Measurements from ENCODE around the gene FBXL13. TPM values are rescaled to one million over a fixed set of nuclear protein-coding genes. Genes with fewer than 3 reads are reported as not detected.
"Not testable (repeated sequence)": the region's sequence is repeated elsewhere in the genome, so short reads cannot be mapped to it uniquely, and the experiment has no call there.

FBXL13 gene
- total RNA-seq, 1 donor from 2014 or later, result 0.45 TPM

GRCh38 chr7:102978284-102978683 lies 96.3 kb downstream of the FBXL13 start:
- no peak for TF ChIP-seq CTCF (IDR thresholded peaks at IDR 0.05)
- peaks cover 14% of the 10 kb centered on the region for H3K9me3 Mint-ChIP-seq (ENCODE audit: low read depth)
- H3K4me1 Mint-ChIP-seq (ENCODE audit: low read depth), result peaks cover 7% of the 10 kb centered on the region
- H3K4me3 Mint-ChIP-seq (ENCODE audit: unreplicated experiment), result no peak overlapping the region
- no peaks in the 10 kb centered on the region for H3K27me3 Mint-ChIP-seq (ENCODE audit: low read depth)
- no peak for DNase-seq (ENCODE audit: low spot score)
- H3K27ac Mint-ChIP-seq (ENCODE audit: unreplicated experiment), result peak overlapping the region; percentile 71
- H3K36me3 Mint-ChIP-seq (ENCODE audit: low read depth), result peaks cover 1% of the 10 kb centered on the region

GRCh38 chr7:102977586-102977985 lies 97.0 kb downstream of the FBXL13 start:
- H3K27ac Mint-ChIP-seq (ENCODE audit: unreplicated experiment); DNase-seq (ENCODE audit: low spot score); H3K4me3 Mint-ChIP-seq (ENCODE audit: unreplicated experiment); H3K4me1 Mint-ChIP-seq (ENCODE audit: low read depth); H3K36me3 Mint-ChIP-seq (ENCODE audit: low read depth); H3K27me3 Mint-ChIP-seq (ENCODE audit: low read depth): not testable (repeated sequence)
- H3K9me3 Mint-ChIP-seq (ENCODE audit: low read depth), result peaks cover 14% of the 10 kb centered on the region

- H3K4me1 Mint-ChIP-seq (ENCODE audit: low read depth), result peaks cover 7% of the 10 kb centered on the region
- peaks cover 14% of the 10 kb centered on the region for H3K9me3 Mint-ChIP-seq (ENCODE audit: low read depth)
- H3K4me3 Mint-ChIP-seq (ENCODE audit: unreplicated experiment), result no peak overlapping the region
- no peak for DNase-seq (ENCODE audit: low spot score)
- TF ChIP-seq CTCF (IDR thresholded peaks at IDR 0.05), result no peak
- H3K36me3 Mint-ChIP-seq (ENCODE audit: low read depth), result peaks cover 1% of the 10 kb centered on the region
- no peaks in the 10 kb centered on the region for H3K27me3 Mint-ChIP-seq (ENCODE audit: low read depth)
- no peak overlapping the region for H3K27ac Mint-ChIP-seq (ENCODE audit: unreplicated experiment)
These were observed 98.1 kb downstream of the FBXL13 start for GRCh38 chr7:102976493-102976892.

GRCh38 chr7:102975854-102976253 lies 98.7 kb downstream of the FBXL13 start:
- Mint-ChIP-seq H3K36me3 (ENCODE audit: low read depth) (peaks cover 1% of the 10 kb centered on the region), H3K27me3 (ENCODE audit: low read depth) (no peaks in the 10 kb centered on the region), H3K4me3 (ENCODE audit: unreplicated experiment) (no peak overlapping the region), H3K27ac (ENCODE audit: unreplicated experiment) (no peak overlapping the region), H3K4me1 (ENCODE audit: low read depth) (peaks cover 9% of the 10 kb centered on the region), H3K9me3 (ENCODE audit: low read depth) (peaks cover 14% of the 10 kb centered on the region)
- DNase-seq (ENCODE audit: low spot score), result no peak
- no peak for TF ChIP-seq CTCF (IDR thresholded peaks at IDR 0.05)

GRCh38 chr7:102974366-102975236 lies 100.0 kb downstream of the FBXL13 start:
- Mint-ChIP-seq H3K27ac (ENCODE audit: unreplicated experiment) (no peak overlapping the region), H3K4me3 (ENCODE audit: unreplicated experiment) (no peak overlapping the region), H3K4me1 (ENCODE audit: low read depth) (peaks cover 11% of the 10 kb centered on the region), H3K9me3 (ENCODE audit: low read depth) (peaks cover 8% of the 10 kb centered on the region), H3K36me3 (ENCODE audit: low read depth) (peaks cover 1% of the 10 kb centered on the region), H3K27me3 (ENCODE audit: low read depth) (no peaks in the 10 kb centered on the region)
- peak; percentile 26 for TF ChIP-seq CTCF (IDR thresholded peaks at IDR 0.05)
- DNase-seq (ENCODE audit: low spot score), result no peak

Data from chondrocyte (in vitro differentiated cells).